ENCODE measurements around the gene VWDE.

DNA sequence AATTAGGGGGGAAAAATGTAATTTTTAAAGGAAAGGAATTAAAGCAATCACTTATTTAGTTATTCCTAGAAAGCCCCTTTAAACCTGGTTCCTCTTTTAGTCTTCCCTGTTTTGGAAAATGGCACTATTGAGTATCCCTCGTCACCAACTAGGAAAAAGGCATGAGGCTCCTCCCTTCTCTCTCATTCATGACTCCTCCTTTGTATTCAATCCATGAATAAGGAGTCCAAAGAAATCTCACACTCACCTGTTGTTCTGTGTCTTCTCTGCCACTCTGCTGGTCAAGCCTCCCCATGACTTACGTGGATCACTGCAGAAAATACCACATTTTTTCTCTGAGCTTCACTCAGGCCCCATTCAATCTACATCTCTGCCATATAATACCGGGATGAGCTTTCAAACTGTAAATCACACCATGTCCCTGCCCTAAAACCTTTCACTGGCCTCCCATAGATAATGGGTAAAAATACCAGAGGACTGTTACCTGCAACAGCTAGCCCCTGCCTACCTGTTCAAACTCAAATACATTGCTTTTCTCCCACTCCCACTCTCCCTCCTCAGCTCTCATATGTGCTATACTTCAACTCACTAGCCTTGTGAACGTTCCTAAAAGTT, 5.5 kb upstream of the VWDE start:
- TF ChIP-seq MAZ (IDR thresholded peaks at IDR 0.05; ENCODE audit: borderline replicate concordance, low read depth, low read length) (no peak), POLR2A (IDR thresholded peaks at IDR 0.05; ENCODE audit: low read length) (no peak), EP300 (IDR thresholded peaks at IDR 0.05) (no peak), HDAC2 (IDR thresholded peaks at IDR 0.05) (no peak), ZFP36 (IDR thresholded peaks at IDR 0.05; ENCODE audit: borderline replicate concordance, partially characterized antibody) (no peak), RAD21 (conservative IDR thresholded peaks at IDR 0.05 in 1 of 2, IDR thresholded peaks at IDR 0.05 in 1 of 2) (no peak)
- TF ChIP-seq, protein P1, sequence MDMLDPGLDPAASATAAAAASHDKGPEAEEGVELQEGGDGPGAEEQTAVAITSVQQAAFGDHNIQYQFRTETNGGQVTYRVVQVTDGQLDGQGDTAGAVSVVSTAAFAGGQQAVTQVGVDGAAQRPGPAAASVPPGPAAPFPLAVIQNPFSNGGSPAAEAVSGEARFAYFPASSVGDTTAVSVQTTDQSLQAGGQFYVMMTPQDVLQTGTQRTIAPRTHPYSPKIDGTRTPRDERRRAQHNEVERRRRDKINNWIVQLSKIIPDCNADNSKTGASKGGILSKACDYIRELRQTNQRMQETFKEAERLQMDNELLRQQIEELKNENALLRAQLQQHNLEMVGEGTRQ (IDR thresholded peaks at IDR 0.05) = no peak
- TF ChIP-seq, protein P2, sequence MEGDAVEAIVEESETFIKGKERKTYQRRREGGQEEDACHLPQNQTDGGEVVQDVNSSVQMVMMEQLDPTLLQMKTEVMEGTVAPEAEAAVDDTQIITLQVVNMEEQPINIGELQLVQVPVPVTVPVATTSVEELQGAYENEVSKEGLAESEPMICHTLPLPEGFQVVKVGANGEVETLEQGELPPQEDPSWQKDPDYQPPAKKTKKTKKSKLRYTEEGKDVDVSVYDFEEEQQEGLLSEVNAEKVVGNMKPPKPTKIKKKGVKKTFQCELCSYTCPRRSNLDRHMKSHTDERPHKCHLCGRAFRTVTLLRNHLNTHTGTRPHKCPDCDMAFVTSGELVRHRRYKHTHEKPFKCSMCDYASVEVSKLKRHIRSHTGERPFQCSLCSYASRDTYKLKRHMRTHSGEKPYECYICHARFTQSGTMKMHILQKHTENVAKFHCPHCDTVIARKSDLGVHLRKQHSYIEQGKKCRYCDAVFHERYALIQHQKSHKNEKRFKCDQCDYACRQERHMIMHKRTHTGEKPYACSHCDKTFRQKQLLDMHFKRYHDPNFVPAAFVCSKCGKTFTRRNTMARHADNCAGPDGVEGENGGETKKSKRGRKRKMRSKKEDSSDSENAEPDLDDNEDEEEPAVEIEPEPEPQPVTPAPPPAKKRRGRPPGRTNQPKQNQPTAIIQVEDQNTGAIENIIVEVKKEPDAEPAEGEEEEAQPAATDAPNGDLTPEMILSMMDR (IDR thresholded peaks at IDR 0.05) = no peak
- TF ChIP-seq, protein P3, sequence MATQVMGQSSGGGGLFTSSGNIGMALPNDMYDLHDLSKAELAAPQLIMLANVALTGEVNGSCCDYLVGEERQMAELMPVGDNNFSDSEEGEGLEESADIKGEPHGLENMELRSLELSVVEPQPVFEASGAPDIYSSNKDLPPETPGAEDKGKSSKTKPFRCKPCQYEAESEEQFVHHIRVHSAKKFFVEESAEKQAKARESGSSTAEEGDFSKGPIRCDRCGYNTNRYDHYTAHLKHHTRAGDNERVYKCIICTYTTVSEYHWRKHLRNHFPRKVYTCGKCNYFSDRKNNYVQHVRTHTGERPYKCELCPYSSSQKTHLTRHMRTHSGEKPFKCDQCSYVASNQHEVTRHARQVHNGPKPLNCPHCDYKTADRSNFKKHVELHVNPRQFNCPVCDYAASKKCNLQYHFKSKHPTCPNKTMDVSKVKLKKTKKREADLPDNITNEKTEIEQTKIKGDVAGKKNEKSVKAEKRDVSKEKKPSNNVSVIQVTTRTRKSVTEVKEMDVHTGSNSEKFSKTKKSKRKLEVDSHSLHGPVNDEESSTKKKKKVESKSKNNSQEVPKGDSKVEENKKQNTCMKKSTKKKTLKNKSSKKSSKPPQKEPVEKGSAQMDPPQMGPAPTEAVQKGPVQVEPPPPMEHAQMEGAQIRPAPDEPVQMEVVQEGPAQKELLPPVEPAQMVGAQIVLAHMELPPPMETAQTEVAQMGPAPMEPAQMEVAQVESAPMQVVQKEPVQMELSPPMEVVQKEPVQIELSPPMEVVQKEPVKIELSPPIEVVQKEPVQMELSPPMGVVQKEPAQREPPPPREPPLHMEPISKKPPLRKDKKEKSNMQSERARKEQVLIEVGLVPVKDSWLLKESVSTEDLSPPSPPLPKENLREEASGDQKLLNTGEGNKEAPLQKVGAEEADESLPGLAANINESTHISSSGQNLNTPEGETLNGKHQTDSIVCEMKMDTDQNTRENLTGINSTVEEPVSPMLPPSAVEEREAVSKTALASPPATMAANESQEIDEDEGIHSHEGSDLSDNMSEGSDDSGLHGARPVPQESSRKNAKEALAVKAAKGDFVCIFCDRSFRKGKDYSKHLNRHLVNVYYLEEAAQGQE (IDR thresholded peaks at IDR 0.05) = no peak
- TF ChIP-seq, protein P4, sequence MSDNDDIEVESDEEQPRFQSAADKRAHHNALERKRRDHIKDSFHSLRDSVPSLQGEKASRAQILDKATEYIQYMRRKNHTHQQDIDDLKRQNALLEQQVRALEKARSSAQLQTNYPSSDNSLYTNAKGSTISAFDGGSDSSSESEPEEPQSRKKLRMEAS (IDR thresholded peaks at IDR 0.05) = no peak
